ENCODE results near the gene MORF4L1. TPM values are rescaled to one million over a fixed set of nuclear protein-coding genes. Genes with fewer than 3 reads are reported as not detected.

MORF4L1 gene
- total RNA-seq, 1 experiment from 2014 or later = 358 TPM

- DNase-seq (ENCODE audit: low read depth) = no peak
Measured at GRCh38 chr15:78946493-78946892, 73.8 kb downstream of the MORF4L1 start.

DNA sequence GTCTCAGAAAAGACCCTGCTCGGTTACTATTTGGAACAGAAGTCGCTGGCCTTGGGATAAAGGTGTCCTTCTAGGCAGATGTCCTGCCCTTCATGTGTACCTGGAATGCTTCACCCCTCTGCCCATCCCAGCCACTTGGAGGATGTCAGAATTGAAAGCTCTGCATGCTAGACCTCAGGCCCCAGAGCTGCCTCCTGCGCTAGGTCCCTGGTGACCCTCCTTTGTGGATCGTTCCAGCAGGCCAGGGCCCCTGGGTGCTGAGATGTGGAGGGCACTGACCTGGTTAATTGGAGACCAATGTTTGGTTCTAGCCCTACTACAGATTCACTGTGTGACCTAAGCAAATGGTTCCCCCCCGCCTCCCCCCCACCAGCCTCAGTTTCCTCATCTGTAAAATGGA lies 74.8 kb downstream of the MORF4L1 start:
- no peak for DNase-seq (ENCODE audit: low read depth)

Other genes with a start within 250 kb of the MORF4L1 start
- gene CHRNB4, start 231.7 kb upstream of the MORF4L1 start, total RNA-seq (2014; rRNA removed; shearing (Covaris generic)) = not detected in 2 replicates
- gene ADAMTS7, start 61.4 kb upstream of the MORF4L1 start, total RNA-seq (2014; rRNA removed; shearing (Covaris generic)) = 6.8 and 9.7 TPM in 2 replicates
- 41.1 and 57.9 TPM in 2 replicates for gene CTSH, start 72.2 kb downstream of the MORF4L1 start, total RNA-seq (2014; rRNA removed; shearing (Covaris generic))
- 7.5 and 8.7 TPM in 2 replicates for gene RASGRF1, start 217.9 kb downstream of the MORF4L1 start, total RNA-seq (2014; rRNA removed; shearing (Covaris generic))